ENCODE measurements around the gene UBE2S. TPM values are rescaled to one million over a fixed set of nuclear protein-coding genes. Genes with fewer than 3 reads are reported as not detected.
"Not testable (repeated sequence)": the region's sequence is repeated elsewhere in the genome, so short reads cannot be mapped to it uniquely, and the experiment has no call there.

The UBE2S gene
- total RNA-seq, 1 donor from 2014 or later = 53.4 TPM

GRCh38 chr19:55423225-55424005, 15.8 kb upstream of the UBE2S start:
- H3K36me3 ChIP-seq (ENCODE audit: control insufficient read depth, insufficient read depth, low read length) = no peaks in the 10 kb centered on the region
- no peak overlapping the region for H3K4me3 ChIP-seq (ENCODE audit: low read depth, low read length)
- no peak for DNase-seq (ENCODE audit: low read depth)
- TF ChIP-seq CTCF (IDR thresholded peaks at IDR 0.05; ENCODE audit: insufficient read depth, low read length, poor library complexity, severe bottlenecking) = no peak
- peaks cover 5% of the 10 kb centered on the region for H3K27me3 ChIP-seq (ENCODE audit: control insufficient read depth, insufficient read depth, low read length)

GRCh38 chr19:55421281-55421680, 13.7 kb upstream of the UBE2S start:
- DNase-seq (ENCODE audit: low read depth); H3K4me3 ChIP-seq (ENCODE audit: low read depth, low read length); H3K27me3 ChIP-seq (ENCODE audit: control insufficient read depth, insufficient read depth, low read length); H3K36me3 ChIP-seq (ENCODE audit: control insufficient read depth, insufficient read depth, low read length): not testable (repeated sequence)

GRCh38 chr19:55419624-55420236, 12.1 kb upstream of the UBE2S start:
- H3K4me3 ChIP-seq (ENCODE audit: low read depth, low read length) = no peak overlapping the region
- no peaks in the 10 kb centered on the region for H3K36me3 ChIP-seq (ENCODE audit: control insufficient read depth, insufficient read depth, low read length)
- TF ChIP-seq CTCF (IDR thresholded peaks at IDR 0.05; ENCODE audit: insufficient read depth, low read length, poor library complexity, severe bottlenecking) = no peak
- peaks cover 5% of the 10 kb centered on the region for H3K27me3 ChIP-seq (ENCODE audit: control insufficient read depth, insufficient read depth, low read length)
- no peak for DNase-seq (ENCODE audit: low read depth)

- DNase-seq (ENCODE audit: low read depth) = no peak
- no peaks in the 10 kb centered on the region for H3K36me3 ChIP-seq (ENCODE audit: control insufficient read depth, insufficient read depth, low read length)
- peaks cover 5% of the 10 kb centered on the region for H3K27me3 ChIP-seq (ENCODE audit: control insufficient read depth, insufficient read depth, low read length)
- H3K4me3 ChIP-seq (ENCODE audit: low read depth, low read length) = no peak overlapping the region
- no peak for TF ChIP-seq CTCF (IDR thresholded peaks at IDR 0.05; ENCODE audit: insufficient read depth, low read length, poor library complexity, severe bottlenecking)
Observed at GRCh38 chr19:55419103-55419502, 11.5 kb upstream of the UBE2S start.

GRCh38 chr19:55418185-55418584, 10.6 kb upstream of the UBE2S start:
- peaks cover 3% of the 10 kb centered on the region for H3K27me3 ChIP-seq (ENCODE audit: control insufficient read depth, insufficient read depth, low read length)
- peak; percentile 50 for DNase-seq (ENCODE audit: low read depth)
- H3K36me3 ChIP-seq (ENCODE audit: control insufficient read depth, insufficient read depth, low read length) = no peaks in the 10 kb centered on the region
- H3K4me3 ChIP-seq (ENCODE audit: low read depth, low read length) = no peak overlapping the region
- TF ChIP-seq CTCF (IDR thresholded peaks at IDR 0.05; ENCODE audit: insufficient read depth, low read length, poor library complexity, severe bottlenecking) = peak; percentile 74

- no peak for TF ChIP-seq CTCF (IDR thresholded peaks at IDR 0.05; ENCODE audit: insufficient read depth, low read length, poor library complexity, severe bottlenecking)
- no peaks in the 10 kb centered on the region for H3K27me3 ChIP-seq (ENCODE audit: control insufficient read depth, insufficient read depth, low read length)
Observed at GRCh38 chr19:55410168-55410567, 2.6 kb upstream of the UBE2S start.

GRCh38 chr19:55409179-55409578, 1.6 kb upstream of the UBE2S start:
- DNase-seq (ENCODE audit: low read depth); H3K4me3 ChIP-seq (ENCODE audit: low read depth, low read length); H3K36me3 ChIP-seq (ENCODE audit: control insufficient read depth, insufficient read depth, low read length); H3K27me3 ChIP-seq (ENCODE audit: control insufficient read depth, insufficient read depth, low read length): not testable (repeated sequence)

More at GRCh38 chr19:55410168-55410567, 2.6 kb upstream of the UBE2S start:
- Histone ChIP-seq H3K4me3 (ENCODE audit: low read depth, low read length) (no peak overlapping the region), H3K36me3 (ENCODE audit: control insufficient read depth, insufficient read depth, low read length) (no peaks in the 10 kb centered on the region)
- DNase-seq (ENCODE audit: low read depth) = no peak
